Activated B cell treated with CpG ODN at 0.5 μM for 24 hours (primary cell): ENCODE data around the gene CETP. TPM values are rescaled to one million over a fixed set of nuclear protein-coding genes. Genes with fewer than 3 reads are reported as not detected.
"Not testable (repeated sequence)": the region's sequence is repeated elsewhere in the genome, so short reads cannot be mapped to it uniquely, and the experiment has no call there.

Source experiments
- ATAC-seq: fragments of 200-7000 bp; cut with Tn5 transposase; one replicate; pipeline ENCODE4 v1.10.0; 2021; ENCODE audit warnings: low read depth, mild to moderate bottlenecking, moderate library complexity
- CTCF ChIA-PET: fragments of 350-600 bp; sonication (Branson Sonifier 250); formaldehyde crosslinking; loops from one replicate; lab custom pipeline; 2021; ENCODE audit warnings: antibody characterized with exemption; lab: Charles Lee
- POLR2A ChIA-PET: fragments of 350-600 bp; sonication (Branson Sonifier 250); formaldehyde crosslinking; loops from one replicate; lab custom pipeline; 2021; ENCODE audit warnings: antibody characterized with exemption; lab: Charles Lee
- DNase-seq: peaks from one replicate; pipeline ENCODE4 v3.0.0; 2022
- H3K27ac Mint-ChIP-seq: one replicate; pipeline ENCODE4 v1.8.0; 2020; ENCODE audit warnings: mixed read lengths
- H3K27me3 Mint-ChIP-seq: one replicate; pipeline ENCODE4 v1.8.0; 2021; ENCODE audit warnings: mixed read lengths
- H3K36me3 Mint-ChIP-seq: one replicate; pipeline ENCODE4 v1.8.0; 2021; ENCODE audit warnings: low read depth, mixed read lengths
- H3K4me1 Mint-ChIP-seq: one replicate; pipeline ENCODE4 v1.8.0; 2021; ENCODE audit warnings: mixed read lengths
- H3K4me3 Mint-ChIP-seq: one replicate; pipeline ENCODE4 v1.8.0; 2020; ENCODE audit warnings: mild to moderate bottlenecking, mixed read lengths
- H3K9me3 Mint-ChIP-seq: one replicate; pipeline ENCODE4 v1.8.0; 2020; ENCODE audit warnings: mixed read lengths
- intact Hi-C: fragments of 100-400 bp; cut with micrococcal nuclease; formaldehyde crosslinking; loops from one replicate; pipeline ENCODE4 v1.15.1; 2024
- total RNA-seq: library from RNA; stranded (reverse); gene quantifications from 2 replicates; pipeline ENCODE4 v1.2.3, GENCODE V29; 2022
- TF ChIP-seq, protein P1 (sequence below): fragments of 200-600 bp; IDR thresholded peaks from one replicate; pipeline ENCODE4 v1.8.0; 2022; ENCODE audit warnings: antibody characterized with exemption, mild to moderate bottlenecking

CETP gene
- total RNA-seq, 1 donor from 2014 or later, result 1.4 TPM

DNA sequence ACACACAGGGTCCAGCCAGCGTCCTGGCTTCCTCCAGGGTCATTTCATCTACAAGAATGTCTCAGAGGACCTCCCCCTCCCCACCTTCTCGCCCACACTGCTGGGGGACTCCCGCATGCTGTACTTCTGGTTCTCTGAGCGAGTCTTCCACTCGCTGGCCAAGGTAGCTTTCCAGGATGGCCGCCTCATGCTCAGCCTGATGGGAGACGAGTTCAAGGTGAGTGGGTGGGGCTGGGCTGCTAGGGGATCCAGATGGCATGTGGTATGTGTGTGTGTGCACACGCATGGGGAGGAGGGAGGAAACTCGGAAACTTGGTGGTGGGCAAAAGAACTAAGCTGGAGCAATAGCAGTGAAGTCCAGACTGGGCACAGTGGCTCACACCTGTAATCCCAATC, 11.5 kb downstream of the CETP start:
- POLR2A ChIA-PET, result interaction anchor here (0.8 to 12.4 kb wide), 9 partner anchors 8 to 72 kb away, joined by 3 to 233 read pairs (median 19); partner anchors contain the start of gene NLRC5
- intact Hi-C loops, result no loop called here
- no peaks in the 10 kb centered on the region for H3K27me3 Mint-ChIP-seq
- H3K36me3 Mint-ChIP-seq, result no peaks in the 10 kb centered on the region
- DNase-seq (no peak), ATAC-seq (no peak)
- TF ChIP-seq, protein P1, sequence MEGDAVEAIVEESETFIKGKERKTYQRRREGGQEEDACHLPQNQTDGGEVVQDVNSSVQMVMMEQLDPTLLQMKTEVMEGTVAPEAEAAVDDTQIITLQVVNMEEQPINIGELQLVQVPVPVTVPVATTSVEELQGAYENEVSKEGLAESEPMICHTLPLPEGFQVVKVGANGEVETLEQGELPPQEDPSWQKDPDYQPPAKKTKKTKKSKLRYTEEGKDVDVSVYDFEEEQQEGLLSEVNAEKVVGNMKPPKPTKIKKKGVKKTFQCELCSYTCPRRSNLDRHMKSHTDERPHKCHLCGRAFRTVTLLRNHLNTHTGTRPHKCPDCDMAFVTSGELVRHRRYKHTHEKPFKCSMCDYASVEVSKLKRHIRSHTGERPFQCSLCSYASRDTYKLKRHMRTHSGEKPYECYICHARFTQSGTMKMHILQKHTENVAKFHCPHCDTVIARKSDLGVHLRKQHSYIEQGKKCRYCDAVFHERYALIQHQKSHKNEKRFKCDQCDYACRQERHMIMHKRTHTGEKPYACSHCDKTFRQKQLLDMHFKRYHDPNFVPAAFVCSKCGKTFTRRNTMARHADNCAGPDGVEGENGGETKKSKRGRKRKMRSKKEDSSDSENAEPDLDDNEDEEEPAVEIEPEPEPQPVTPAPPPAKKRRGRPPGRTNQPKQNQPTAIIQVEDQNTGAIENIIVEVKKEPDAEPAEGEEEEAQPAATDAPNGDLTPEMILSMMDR, result no peak
- CTCF ChIA-PET, result interaction anchor here (0.7 to 1.5 kb wide), 2 partner anchors 8 to 22 kb away, joined by 3 read pairs; no protein-coding TSS in a partner anchor
- peak overlapping the region; percentile 81 for H3K27ac Mint-ChIP-seq
- H3K4me1 Mint-ChIP-seq, result peaks cover 79% of the 10 kb centered on the region
- H3K9me3 Mint-ChIP-seq, result no peaks in the 10 kb centered on the region
- peak overlapping the region; percentile 62 for H3K4me3 Mint-ChIP-seq

DNA sequence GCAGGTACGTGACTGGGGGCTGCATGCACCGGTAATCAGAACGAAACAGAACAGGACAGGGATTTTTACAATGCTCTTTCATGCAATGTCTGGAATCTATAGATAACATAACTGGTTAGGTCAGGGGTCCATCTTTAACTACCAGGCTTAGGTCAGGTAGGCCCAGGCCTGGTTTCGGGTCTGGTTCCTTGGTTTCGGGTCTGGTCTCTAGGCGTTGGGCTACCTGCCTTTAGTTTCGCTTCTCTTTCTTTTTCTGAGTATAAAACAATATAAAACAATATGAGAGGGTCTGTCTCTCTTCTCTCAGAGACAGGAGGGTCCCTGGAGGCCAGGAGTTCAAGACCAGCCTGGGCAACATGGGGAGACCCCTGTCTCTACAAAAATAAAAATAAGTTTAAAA, 12.1 kb downstream of the CETP start:
- H3K36me3 Mint-ChIP-seq, H3K27me3 Mint-ChIP-seq, H3K9me3 Mint-ChIP-seq, DNase-seq, intact Hi-C loops, ATAC-seq: not testable (repeated sequence)
- peak overlapping the region; percentile 81 for H3K27ac Mint-ChIP-seq
- peaks cover 82% of the 10 kb centered on the region for H3K4me1 Mint-ChIP-seq
- ChIA-PET POLR2A (interaction anchor here (1.2 to 12.4 kb wide), 7 partner anchors 9 to 68 kb away, joined by 4 to 233 read pairs (median 19); partner anchors contain the start of gene NLRC5), CTCF (interaction anchor here (1.4 to 1.5 kb wide), 2 partner anchors 7 to 10 kb away, joined by 3 to 4 read pairs; no protein-coding TSS in a partner anchor)
- H3K4me3 Mint-ChIP-seq, result peak overlapping the region; percentile 5

DNA sequence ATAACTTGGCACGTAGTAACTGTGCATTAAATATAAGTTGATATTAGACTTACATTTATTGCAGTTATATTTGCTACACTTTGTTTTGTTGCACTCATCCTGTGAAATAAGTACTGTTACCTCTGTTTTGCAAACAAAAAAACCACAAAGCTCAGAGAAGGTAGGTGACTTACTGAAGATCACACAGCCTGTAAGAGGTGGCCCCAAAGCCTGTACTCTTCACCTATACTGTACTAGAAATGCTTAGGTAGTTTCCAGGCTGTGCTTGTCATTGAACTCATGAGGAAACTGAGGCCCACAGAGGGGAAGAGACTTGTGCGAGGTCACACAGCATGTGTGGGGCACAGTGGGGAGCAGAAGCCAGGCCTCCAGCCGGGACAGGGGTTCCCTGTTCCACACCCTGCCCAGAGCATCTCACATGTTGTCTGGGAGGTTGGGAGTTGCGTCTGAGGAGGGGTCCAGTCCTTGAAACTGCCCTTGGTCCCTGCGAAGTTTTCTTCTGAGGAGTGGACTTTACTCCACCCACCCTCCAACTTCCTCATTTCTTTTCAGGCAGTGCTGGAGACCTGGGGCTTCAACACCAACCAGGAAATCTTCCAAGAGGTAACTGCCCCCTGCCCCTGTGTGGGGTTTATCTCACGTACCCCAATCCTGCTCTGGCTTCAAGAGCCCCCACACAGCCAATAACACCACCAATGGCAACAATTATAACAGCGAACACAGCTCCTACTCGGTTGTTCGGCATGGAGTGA, 13.0 kb downstream of the CETP start:
- no peaks in the 10 kb centered on the region for H3K27me3 Mint-ChIP-seq
- H3K4me3 Mint-ChIP-seq, result no peak overlapping the region
- peaks cover 87% of the 10 kb centered on the region for H3K4me1 Mint-ChIP-seq

DNA sequence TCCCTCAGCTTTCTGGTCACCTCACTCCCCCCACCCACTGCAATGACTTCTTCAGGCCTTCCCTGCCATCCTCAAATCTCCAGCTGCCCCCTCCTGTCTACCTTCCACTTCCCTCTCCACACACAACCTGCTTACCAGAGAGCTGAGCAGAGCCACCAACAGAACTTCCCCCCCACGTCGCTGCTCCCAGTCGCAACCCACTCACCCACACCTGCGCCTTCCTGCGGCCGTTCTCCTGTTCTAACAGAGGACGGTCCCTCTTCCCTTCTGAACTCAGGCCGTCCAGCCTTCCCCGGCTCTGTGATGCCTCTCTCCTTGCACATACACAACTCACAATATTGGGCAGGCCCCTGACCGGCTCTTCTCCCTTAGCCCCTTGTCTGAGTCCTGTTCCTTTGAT, 14.0 kb downstream of the CETP start:
- ChIA-PET POLR2A (interaction anchor here (0.6 to 12.4 kb wide), 6 partner anchors 10 to 70 kb away, joined by 3 to 233 read pairs (median 6); partner anchors contain the start of gene NLRC5), CTCF (no interaction called here)
- Mint-ChIP-seq H3K9me3 (no peaks in the 10 kb centered on the region), H3K36me3 (no peaks in the 10 kb centered on the region), H3K27me3 (no peaks in the 10 kb centered on the region), H3K27ac (peak overlapping the region; percentile 59), H3K4me3 (no peak overlapping the region), H3K4me1 (peaks cover 88% of the 10 kb centered on the region)
- DNase-seq (no peak), ATAC-seq (no peak)
- intact Hi-C loops, result no loop called here
- TF ChIP-seq, protein P1, result no peak

More for the DNA sequence above, 13.0 kb downstream of the CETP start:
- no peaks in the 10 kb centered on the region for H3K9me3 Mint-ChIP-seq
- no peak for DNase-seq
- no peaks in the 10 kb centered on the region for H3K36me3 Mint-ChIP-seq
- no peak for ATAC-seq
- ChIA-PET POLR2A (interaction anchor here (0.5 to 12.4 kb wide), 10 partner anchors 10 to 90 kb away, joined by 3 to 233 read pairs (median 8); partner anchors contain the start of gene NLRC5), CTCF (interaction anchor here (1.4 kb wide), 1 partner anchor 10 kb away, joined by 4 read pairs; no protein-coding TSS in a partner anchor)
- intact Hi-C loops, result no loop called here
- TF ChIP-seq, protein P1, result no peak
- H3K27ac Mint-ChIP-seq, result peak overlapping the region; percentile 81

DNA sequence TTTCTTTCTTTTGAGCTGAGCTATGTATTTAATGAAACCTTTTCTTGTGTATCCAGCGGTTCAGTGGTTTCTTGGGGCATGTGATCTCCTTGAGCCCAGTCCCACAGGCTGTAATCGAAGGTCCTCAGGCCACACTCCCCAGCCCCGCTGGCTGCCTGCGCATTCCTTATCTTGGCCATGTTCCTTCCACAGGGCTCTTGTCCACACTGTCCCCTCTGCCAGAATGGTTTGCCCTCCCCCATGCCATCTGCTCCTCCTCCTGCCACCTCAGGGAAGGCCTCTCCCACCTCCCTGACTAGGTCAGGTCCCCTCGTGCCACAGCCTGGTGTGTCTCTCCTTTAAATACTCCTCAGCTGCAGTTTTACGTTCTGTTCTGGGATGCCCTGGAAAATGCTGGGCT, 15.5 kb downstream of the CETP start:
- Mint-ChIP-seq H3K9me3 (no peaks in the 10 kb centered on the region), H3K27ac (no peak overlapping the region), H3K27me3 (no peaks in the 10 kb centered on the region), H3K36me3 (peaks cover under 1% of the 10 kb centered on the region), H3K4me3 (no peak overlapping the region), H3K4me1 (peaks cover 88% of the 10 kb centered on the region)
- DNase-seq (no peak), ATAC-seq (no peak)
- TF ChIP-seq, protein P1, result no peak
- intact Hi-C loops, result no loop called here
- ChIA-PET CTCF (no interaction called here), POLR2A (interaction anchor here (0.5 to 5.6 kb wide), 5 partner anchors 11 to 184 kb away, joined by 3 to 21 read pairs (median 10); partner anchors contain the start of gene NLRC5)
